Hippocampal formation (tissue), 2 donors: Measurements from ENCODE around the gene DUSP3.
A peak's percentile ranks its signal among the peaks of the same experiment; 100 is the strongest.

Experiments used
- DNase-seq, 2 donors: peaks; one replicate each; lab custom pipeline; 2025; lab: John Stamatoyannopoulos, UW

The DUSP3 gene

GRCh38 chr17:43778337-43779144 lies at the start of gene DUSP3:
Gene DUSP3, minus strand, starts transcription at chr17:43778977. Its CDS starts 53 bp downstream, at chr17:43778924.
- peak; percentile 73 to 82 for DNase-seq

GRCh38 chr17:43827596-43827995 lies 48.8 kb upstream of the DUSP3 start:
- no peak for DNase-seq

DNA sequence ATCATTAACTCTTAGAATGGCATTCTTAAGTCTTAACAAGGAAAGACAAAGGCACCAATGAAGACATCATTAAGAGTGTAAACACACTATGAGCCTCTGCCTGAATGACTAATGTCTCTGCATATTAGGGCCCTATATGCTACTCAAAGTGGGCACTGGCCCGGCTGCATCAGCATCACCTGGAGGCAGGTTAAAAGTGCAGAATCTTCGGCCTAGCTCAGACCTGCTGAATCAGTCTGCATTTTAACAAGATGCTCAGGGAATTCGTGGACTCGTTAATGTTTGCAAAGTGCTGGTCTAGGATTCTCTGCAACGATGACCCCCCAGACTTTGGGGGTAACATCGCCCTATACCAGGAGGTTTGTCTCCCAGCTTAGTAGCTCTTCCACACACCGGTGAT lies 47.4 kb upstream of the DUSP3 start:
- no peak for DNase-seq

- DNase-seq = no peak
Measured at GRCh38 chr17:43825567-43825966, 46.8 kb upstream of the DUSP3 start.

- DNase-seq = no peak
Measured at GRCh38 chr17:43823350-43824084, 44.7 kb upstream of the DUSP3 start.

DNA sequence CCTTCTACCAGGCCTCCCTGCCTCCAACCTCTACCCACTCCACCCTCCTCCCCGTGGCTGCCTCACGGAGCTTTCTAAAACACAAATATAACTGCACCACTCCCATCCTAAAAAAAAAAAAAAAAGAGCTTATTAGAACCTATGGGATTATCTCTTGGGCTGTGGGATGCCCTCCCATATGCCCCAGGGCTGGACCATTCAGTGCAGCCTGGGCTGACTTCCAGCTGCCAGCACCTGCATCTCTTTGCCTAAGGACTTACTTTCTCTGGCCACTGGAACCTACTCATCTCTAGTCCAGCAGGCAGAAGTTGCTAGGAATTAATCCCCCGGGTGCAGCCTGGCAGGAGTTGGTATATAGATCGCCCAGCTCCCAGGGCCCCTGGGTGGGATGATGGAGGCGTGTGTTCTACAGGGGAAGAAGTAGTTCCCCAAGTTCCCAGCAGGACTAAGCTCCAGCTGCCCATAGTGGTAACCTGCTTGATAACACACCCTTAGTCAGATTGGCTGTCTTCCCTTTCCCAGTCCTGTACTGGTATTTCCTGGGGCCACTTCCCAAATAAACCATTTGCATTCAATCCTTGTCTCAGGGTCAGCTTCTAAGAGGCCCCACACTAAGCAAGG lies 43.9 kb upstream of the DUSP3 start:
- DNase-seq = no peak

- no peak for DNase-seq
Measured at GRCh38 chr17:43820759-43821158, 42.0 kb upstream of the DUSP3 start.

DNA sequence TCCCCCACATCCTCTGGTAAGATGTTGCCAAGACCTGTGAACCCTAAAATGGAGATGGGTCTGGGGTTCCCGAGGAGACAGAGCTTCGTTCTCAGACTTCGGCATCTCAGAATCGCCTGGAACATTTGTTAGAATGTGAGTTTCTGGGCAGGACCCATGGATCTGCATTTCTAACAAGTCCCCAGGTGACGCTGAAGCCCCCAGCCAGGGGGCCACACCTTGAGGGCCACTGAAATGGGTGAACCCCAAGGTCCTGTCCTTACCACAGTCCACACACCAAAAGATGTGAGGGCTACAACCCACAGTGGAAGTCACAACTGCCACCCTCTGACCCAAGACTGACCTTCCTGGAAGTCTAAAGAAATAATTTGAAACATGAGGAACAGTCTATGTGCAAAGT lies 40.2 kb upstream of the DUSP3 start:
- no peak for DNase-seq

DNA sequence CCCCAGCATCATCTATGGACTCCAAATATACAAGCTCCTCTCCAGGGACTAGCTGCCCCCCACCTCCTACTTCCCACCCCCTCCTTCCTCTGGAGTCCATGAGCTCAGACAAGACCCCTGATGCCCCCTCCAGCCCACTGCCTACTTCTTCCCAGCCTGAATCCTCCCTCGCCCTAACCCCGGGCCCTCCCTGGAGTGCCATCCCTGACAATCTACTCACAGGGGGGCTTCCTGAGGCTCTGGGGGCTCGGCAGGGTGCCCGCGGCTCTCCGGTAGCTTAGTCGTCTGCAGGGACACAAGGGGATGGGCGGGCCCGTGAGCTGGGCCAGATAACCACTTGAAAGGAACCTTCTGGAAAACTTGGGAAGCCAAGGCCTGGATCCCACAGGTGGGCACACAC lies 39.0 kb upstream of the DUSP3 start:
- no peak for DNase-seq

DNA sequence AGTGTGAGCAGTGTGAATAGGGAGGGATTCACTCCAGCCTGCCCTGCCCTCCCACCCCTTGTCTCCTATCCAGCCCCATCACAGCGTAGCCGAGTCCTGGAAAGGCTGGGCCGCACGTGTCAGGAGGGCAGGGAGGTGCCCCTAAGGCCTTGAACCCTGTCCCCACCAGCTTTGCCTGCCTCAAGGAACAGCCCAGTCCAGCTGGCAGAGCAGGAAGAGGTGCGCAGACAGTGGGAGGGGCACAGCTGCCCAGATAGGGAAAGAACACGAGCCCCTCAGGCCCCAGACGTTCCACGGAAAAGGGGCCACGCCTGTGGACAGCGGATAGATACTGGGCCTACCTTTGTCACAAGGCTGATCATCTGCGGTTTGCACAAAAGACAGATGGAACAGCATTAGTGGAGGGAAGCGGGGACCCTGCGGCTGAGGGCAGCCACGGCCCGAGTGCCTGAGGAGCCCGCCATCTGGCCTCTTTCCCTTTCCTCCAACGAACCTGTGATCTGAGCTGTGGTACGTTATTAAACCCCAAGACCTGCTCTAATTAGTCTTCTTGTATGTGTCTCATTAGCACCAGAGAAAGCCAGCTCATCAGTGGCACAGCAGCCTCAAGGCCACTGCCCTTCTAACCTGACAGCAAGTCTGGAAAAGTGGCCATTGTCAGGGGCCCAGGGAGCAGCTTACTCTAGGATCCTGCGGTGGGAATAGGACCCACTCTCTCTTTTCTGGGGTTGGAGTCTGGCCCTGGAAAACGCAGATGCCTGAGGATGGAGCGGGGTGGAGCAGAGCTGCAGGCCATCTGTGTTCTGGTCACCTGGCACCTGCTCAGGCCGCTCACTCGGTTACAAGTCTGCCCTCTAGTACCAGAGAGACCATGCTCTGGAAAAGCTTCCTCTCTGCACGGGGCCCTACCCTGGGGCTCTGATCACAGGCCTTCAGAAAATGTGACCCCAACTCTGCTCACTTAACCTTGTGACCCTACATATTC lies 37.9 kb upstream of the DUSP3 start:
- DNase-seq = no peak

GRCh38 chr17:43814714-43815113 lies 35.9 kb upstream of the DUSP3 start:
- DNase-seq = no peak

DNA sequence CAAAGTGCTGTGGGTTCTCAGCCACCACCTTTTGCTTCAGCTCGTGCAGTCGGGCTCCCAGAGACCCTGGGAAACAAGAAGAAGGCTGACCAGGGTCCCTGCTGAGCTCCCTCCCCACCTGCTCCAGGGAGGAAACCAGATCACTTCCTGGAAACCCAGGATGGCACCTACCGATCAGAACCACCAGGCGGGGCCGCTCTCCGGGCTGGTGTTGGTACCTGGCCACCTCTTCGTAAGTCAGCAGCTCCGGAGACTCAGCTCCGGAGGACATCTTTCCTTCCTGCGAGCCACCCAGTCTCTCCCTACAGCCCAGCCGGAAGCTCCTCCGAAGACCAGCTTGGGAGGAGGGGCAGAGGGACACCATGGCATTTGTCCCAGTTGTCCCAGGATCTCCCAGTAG lies 35.2 kb upstream of the DUSP3 start:
- DNase-seq = no peak

DNA sequence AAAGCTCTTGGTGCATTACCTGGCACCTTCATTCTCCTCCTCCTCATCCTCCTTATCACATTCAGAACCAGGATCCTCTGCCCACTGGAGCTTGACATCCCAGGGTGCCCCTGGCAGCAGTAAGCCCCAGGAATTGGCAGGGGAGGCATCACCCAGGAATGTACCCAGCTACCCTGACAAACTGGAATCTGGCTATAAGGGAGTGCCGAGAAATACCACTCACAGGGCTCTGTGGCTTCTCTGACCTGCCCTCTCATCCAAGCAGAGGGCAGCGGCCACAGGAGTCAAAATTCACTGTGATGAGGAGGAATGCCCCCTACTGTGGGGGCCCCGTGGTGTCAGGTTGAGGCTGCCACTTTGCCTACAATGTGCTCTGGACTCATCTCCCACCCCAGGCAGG lies 34.6 kb upstream of the DUSP3 start:
- no peak for DNase-seq

DNA sequence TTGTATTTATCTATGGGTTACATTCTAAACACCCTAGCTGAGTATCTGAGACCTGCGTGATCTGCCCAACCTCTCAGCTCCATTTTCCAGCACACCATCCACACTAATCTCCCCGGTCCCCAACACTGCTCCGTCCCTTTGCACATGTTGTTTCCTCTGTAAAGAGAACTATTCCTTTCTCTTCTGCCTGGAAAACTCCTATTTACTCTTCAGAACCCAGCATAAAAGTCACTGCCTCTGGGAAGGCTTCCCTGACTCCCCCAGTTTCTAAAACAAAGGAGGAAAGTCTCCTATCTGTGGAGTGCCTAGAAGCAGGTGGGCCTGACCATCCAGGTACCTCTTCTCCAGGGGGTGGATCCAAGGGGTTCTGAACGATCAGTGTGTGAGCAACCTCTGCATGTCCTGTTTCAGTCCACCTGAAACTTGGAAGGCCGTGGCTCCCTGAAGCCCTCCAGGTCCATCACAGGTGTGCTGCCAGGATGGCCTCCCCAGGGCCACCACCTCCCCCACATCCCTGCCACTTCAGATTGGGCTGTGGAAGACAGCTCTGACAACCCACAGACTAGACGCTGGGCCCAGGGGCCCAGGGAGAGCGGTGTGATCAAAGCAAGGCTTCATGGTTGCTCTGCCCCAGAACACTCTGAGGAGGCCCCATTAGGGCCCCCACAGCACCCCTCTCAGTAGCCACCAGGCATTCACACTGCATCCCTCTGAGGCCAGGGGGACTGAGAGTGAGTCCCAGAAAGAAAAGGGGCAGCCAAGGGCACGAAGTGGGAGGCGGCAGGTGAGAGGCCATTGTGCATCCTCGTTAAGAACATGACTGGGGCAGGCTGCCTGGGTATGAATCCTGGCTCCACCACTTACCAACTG lies 33.9 kb upstream of the DUSP3 start:
- DNase-seq = no peak

GRCh38 chr17:43810823-43811222 lies 32.0 kb upstream of the DUSP3 start:
- DNase-seq = no peak

GRCh38 chr17:43810226-43810715 lies 31.5 kb upstream of the DUSP3 start:
- DNase-seq = no peak

- DNase-seq = no peak
Measured at GRCh38 chr17:43809121-43809520, 30.3 kb upstream of the DUSP3 start.

DNA sequence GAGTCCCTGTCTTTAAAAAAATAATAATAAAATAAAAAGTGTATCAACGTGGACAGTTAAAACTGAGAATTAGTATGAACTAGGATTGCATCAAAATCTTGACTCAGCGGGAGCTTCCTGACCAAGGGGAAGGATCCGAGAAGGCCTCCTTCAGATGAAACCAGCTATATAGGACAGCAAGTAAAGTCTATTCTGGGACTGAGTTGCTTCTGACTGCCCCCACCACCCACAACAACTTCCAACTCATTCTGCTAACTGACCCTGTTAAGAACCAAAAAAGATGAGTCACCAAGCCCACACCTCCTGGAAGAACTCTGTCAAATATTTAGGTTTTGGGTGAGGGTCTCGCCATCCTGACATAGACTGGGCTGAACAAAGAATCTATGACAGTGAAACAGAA lies 29.3 kb upstream of the DUSP3 start:
- no peak for DNase-seq

DNA sequence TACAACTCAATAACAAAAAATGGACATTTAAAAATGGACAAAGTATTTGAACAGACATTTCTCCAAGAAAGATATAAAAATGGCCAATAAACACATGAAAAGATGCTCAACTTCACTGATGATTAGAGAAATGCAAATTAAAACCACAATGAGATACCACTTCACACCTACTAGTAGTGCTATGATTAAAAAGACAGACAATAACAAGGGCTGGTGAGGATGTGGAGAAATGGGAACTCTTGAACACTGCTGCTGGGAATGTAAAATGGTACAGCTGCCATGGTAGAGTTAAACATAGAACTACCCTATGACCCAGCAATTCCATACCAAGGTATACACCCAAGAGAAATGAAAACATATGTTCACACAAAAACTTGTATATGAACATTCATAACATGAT lies 26.3 kb upstream of the DUSP3 start:
- no peak for DNase-seq

DNA sequence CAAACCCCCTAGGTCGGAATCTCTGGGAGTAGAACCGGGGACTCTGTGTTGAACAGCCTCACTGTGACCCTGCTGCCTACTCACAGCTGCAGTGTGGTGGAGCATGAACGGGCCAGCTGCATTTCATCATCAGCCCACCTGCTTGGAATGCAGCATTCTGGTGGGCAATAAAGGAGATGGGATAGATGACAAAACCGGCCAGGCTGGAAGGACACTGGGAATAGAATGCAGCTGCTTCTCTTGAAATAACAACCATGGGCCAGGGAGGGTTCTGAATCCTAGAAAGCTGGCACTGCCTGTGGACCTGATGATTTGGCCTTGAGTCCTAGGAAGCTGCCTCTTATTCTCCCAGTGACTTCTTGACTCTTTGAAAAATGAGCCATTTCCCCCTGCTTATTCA lies 25.0 kb upstream of the DUSP3 start:
- DNase-seq = no peak

- DNase-seq = no peak
Measured at GRCh38 chr17:43801844-43802243, 23.1 kb upstream of the DUSP3 start.
